GM12874 (cell line): ENCODE data around the gene FNDC3B.

Experiments
- TF ChIP-seq, protein P1 (sequence below): IDR thresholded peaks from 2 replicates; pipeline ENCODE4 v1.5.1; 2011; ENCODE audit warnings: low read depth, mild to moderate bottlenecking, control low read depth, low read length, moderate library complexity; ENCODE audit not compliant: insufficient read depth

Gene FNDC3B

GRCh38 chr3:172007065-172007370, 32.4 kb upstream of the FNDC3B start:
- TF ChIP-seq, protein P1, sequence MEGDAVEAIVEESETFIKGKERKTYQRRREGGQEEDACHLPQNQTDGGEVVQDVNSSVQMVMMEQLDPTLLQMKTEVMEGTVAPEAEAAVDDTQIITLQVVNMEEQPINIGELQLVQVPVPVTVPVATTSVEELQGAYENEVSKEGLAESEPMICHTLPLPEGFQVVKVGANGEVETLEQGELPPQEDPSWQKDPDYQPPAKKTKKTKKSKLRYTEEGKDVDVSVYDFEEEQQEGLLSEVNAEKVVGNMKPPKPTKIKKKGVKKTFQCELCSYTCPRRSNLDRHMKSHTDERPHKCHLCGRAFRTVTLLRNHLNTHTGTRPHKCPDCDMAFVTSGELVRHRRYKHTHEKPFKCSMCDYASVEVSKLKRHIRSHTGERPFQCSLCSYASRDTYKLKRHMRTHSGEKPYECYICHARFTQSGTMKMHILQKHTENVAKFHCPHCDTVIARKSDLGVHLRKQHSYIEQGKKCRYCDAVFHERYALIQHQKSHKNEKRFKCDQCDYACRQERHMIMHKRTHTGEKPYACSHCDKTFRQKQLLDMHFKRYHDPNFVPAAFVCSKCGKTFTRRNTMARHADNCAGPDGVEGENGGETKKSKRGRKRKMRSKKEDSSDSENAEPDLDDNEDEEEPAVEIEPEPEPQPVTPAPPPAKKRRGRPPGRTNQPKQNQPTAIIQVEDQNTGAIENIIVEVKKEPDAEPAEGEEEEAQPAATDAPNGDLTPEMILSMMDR: no peak

DNA sequence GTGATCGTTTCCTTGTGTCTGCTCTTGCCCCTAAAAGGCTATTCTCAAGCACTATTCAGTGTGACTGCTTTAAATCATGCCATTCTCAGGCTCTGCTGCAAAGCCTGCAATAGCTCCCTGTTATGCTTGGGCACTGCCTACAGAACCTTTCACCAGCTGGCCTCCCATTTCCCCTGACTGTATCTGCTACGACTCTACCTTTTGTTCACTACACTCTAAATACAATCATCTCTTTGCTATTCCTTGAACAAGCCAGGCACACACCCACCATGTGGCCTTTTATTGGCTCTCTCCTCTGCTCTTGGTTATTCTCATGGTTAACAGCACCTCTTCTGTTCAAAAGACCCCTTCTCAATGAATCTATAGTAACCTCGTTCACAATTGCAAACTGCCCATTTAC, 29.6 kb upstream of the FNDC3B start:
- TF ChIP-seq, protein P1: no peak

GRCh38 chr3:172012775-172013174, 26.6 kb upstream of the FNDC3B start:
- TF ChIP-seq, protein P1: no peak

DNA sequence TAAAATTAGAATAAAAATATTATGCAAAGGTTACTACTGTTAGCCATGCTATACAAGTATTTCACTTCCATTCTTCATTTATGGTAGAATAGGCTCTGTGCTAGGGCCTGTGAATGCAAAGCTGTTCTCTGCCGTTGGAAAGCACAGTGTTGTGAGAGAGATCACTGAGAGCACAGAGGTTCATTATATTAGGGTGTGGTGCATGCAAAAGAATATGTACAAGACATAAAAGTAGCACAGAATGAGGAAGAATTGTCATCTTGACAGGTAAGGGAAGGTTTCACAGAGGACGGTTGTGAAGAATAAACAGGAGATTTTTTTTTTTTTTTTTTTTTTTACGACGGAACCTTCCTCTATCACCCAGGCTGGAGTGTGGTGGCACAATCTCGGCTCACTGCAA, 25.2 kb upstream of the FNDC3B start:
- TF ChIP-seq, protein P1: no peak

- TF ChIP-seq, protein P1: no peak
Measured at GRCh38 chr3:172018364-172018763, 21.0 kb upstream of the FNDC3B start.

DNA sequence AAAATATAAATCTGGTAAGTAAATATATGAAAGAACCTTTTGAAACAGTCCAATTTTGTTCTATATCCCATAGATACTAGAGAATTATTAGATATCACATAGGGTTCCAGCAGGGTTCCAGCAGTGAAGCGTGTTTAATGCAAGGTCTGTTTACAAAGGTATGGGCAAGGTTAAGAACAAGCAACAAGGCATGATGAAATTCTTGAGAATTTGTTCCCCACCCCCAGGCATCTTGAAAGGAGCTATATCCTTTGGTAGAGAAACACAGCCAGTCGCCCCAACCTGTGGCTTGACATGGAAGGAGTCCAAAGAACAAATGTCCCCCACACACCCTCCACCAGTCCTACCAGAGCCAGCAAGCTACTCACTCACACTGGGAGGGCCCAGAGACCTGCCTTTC, 18.6 kb upstream of the FNDC3B start:
- TF ChIP-seq, protein P1: no peak

GRCh38 chr3:172021164-172021563, 18.2 kb upstream of the FNDC3B start:
- TF ChIP-seq, protein P1: no peak

GRCh38 chr3:172021859-172022258, 17.5 kb upstream of the FNDC3B start:
- TF ChIP-seq, protein P1: no peak
